ENCODE measurements around the gene RBBP8.

DNA sequence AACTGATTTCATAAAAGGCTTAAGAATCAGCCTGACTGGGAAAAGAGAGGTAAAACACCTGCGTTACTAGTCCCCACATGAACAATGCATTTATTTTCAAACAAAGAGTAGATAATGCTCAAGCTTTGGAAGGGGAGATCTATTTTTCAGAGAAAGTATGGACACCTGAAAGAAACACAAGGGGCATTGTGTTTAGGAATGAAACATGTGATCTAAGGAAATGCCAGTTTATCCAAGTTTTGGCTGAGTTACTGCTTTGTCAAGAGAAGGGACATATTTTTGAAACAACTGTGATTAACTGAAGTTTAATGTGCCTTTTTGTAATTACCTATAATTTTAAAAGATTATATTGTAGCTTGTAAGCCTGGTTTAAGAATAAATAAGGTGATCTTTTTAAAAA, 49.3 kb upstream of the RBBP8 start:
- TF ChIP-seq GATA2 (IDR thresholded peaks at IDR 0.05; ENCODE audit: low read depth, low read length) (no peak), GATA3 (IDR thresholded peaks at IDR 0.05; ENCODE audit: low read depth, low read length) (no peak)

Measured in SH-SY5Y (cell line).